K562 (cell line): Measurements from ENCODE around the gene AASDH. TPM values are rescaled to one million over a fixed set of nuclear protein-coding genes. Genes with fewer than 3 reads are reported as not detected.

ENCODE experiments used
- AFF1 ChIP-seq, 2 experiments: fragments of 450-650 bp; IDR thresholded peaks; 2 replicates each; pipeline ENCODE4 v1.6.1; 2018; ENCODE audit warnings: mild to moderate bottlenecking in 2 of 2, low read depth in 1 of 2; ENCODE audit not compliant: partially characterized antibody in 2 of 2
- CBX5 ChIP-seq: IDR thresholded peaks from 2 replicates; pipeline ENCODE4 v1.6.1; 2014; ENCODE audit warnings: low read depth, borderline replicate concordance
- CBX8 ChIP-seq: fragments of 200-600 bp; sonication (generic); IDR thresholded peaks from 2 replicates; pipeline ENCODE4 v1.6.1; 2012; ENCODE audit warnings: borderline replicate concordance, mixed run types, low read depth, mild to moderate bottlenecking, moderate library complexity, mixed read lengths, low read length, control low read depth, inconsistent platforms; ENCODE audit not compliant: poor library complexity, severe bottlenecking; ENCODE audit errors: extremely low read depth
- EZH2 ChIP-seq: IDR thresholded peaks from 2 replicates; pipeline ENCODE4 v1.6.1; 2012; ENCODE audit warnings: low read depth, mild to moderate bottlenecking, inconsistent platforms, low read length, borderline replicate concordance
- FOS ChIP-seq: IDR thresholded peaks from 3 replicates; pipeline ENCODE4 v1.6.1; 2011; ENCODE audit not compliant: insufficient read length; ENCODE audit errors: extremely low read depth
- FOXM1 ChIP-seq, 2 experiments: fragments of 450-650 bp in 1 of 2; sonication (generic) in 1 of 2; formaldehyde crosslinking in 1 of 2; IDR thresholded peaks; 2 replicates each; pipeline versions ENCODE4 v1.6.1 to v1.9.0; 2017 to 2022; ENCODE audit warnings: low read depth in 2 of 2, mild to moderate bottlenecking in 2 of 2, missing genetic modification reagents in 1 of 2, moderate library complexity in 1 of 2
- KDM1A ChIP-seq, 2 experiments: fragments of 450-650 bp; IDR thresholded peaks; 2 replicates each; pipeline ENCODE4 v1.6.1; 2016; ENCODE audit warnings: mild to moderate bottlenecking in 2 of 2
- MBD2 ChIP-seq: sonication (generic); IDR thresholded peaks from 2 replicates; pipeline ENCODE4 v1.6.1; 2016; ENCODE audit warnings: low read depth, borderline replicate concordance
- MXI1 ChIP-seq: IDR thresholded peaks from 2 replicates; pipeline ENCODE4 v1.6.1; 2011; ENCODE audit warnings: low read depth, mild to moderate bottlenecking, improper control_type of control experiment, low read length
- PPARD ChIP-seq: fragments of 250-450 bp; sonication (Bioruptor Pico); IDR thresholded peaks from 2 replicates; pipeline ENCODE4 v1.8.0; 2022; ENCODE audit warnings: inconsistent platforms, mild to moderate bottlenecking, moderate library complexity
- PTBP1 ChIP-seq: fragments of 200-400 bp; formaldehyde crosslinking; IDR thresholded peaks from 2 replicates; pipeline ENCODE4 v1.6.1; 2017; ENCODE audit warnings: low read depth, low read length
- REST ChIP-seq, 2 experiments: fragments of 450-650 bp; formaldehyde crosslinking in 1 of 2; IDR thresholded peaks; 2 replicates each; pipeline versions ENCODE4 v1.4.0 to v1.6.1; 2014 to 2020; ENCODE audit warnings: mild to moderate bottlenecking in 2 of 2, borderline replicate concordance in 1 of 2, low read depth in 1 of 2
- TCF3 ChIP-seq: sonication (generic); formaldehyde crosslinking; IDR thresholded peaks from 2 replicates; pipeline ENCODE4 v1.4.0; 2020; ENCODE audit warnings: mild to moderate bottlenecking, missing genetic modification reagents
- ZNF655 ChIP-seq: fragments of 250-450 bp; sonication (Bioruptor Pico); IDR thresholded peaks from 2 replicates; pipeline ENCODE4 v1.5.0; 2021
- polyA plus RNA-seq, 8 experiments: library from polyadenylated mRNA; depleted of rRNA in 4 of 8; stranded (reverse) in 5 of 8; unstranded in 3 of 8; fragments of >200 nt; fragmentation: Nextera tagmentation in 2 of 8; fragmentation: Illumina TruSeq in 1 of 8; extraction: Ambion mirVana in 2 of 8; extraction: Trizol in 1 of 8; gene quantifications; 2 replicates each; pipeline versions ENCODE4 v1.2.1 to v1.2.3, GENCODE V29; 2011 to 2014; ENCODE audit warnings: inconsistent platforms in 1 of 8, missing spikeins in 1 of 8
- total RNA-seq, 7 experiments: library from RNA; depleted of rRNA in 6 of 7; stranded (reverse); fragments of >200 nt in 6 of 7; fragmentation: Illumina TruSeq in 2 of 7; extraction: Trizol in 2 of 7; gene quantifications; 2 replicates each; pipeline versions ENCODE4 v1.2.1 to v1.2.3, GENCODE V29; 2011 to 2021; ENCODE audit warnings: low replicate concordance in 1 of 7

AASDH gene
- total and polyA plus RNA-seq, 9 of the 15 experiments (the other 6 are each of a cell fraction or from before 2014, with no cell fraction given): 8.6 to 29.7 (median 13.7) TPM

- TF ChIP-seq REST (IDR thresholded peaks at IDR 0.05; ENCODE audit: borderline replicate concordance): 0 out of 2 replicates have a peak, but pooled peaks have one; percentile 15
- no peak for TF ChIP-seq REST (CRISPR knock-in tag; IDR thresholded peaks at IDR 0.05; ENCODE audit: low read depth)
- peak in 1 of 2 experiments; percentile 64; a peak in 1 of 4 replicates for TF ChIP-seq KDM1A (IDR thresholded peaks at IDR 0.05)
- TF ChIP-seq MBD2: no peak
- no peak for TF ChIP-seq EZH2
- TF ChIP-seq CBX5: no peak
- no peak for TF ChIP-seq PTBP1
- TF ChIP-seq TCF3 (CRISPR knock-in tag): peak; percentile 91
- no peak for TF ChIP-seq PPARD (CRISPR knock-in tag)
- TF ChIP-seq ZNF655: no peak
- no peak for TF ChIP-seq MXI1
- no peak for TF ChIP-seq FOS
- TF ChIP-seq FOXM1 (IDR thresholded peaks at IDR 0.05; ENCODE audit: low read depth): peak; percentile 49; the same call in 1 of the 2 replicates
- TF ChIP-seq FOXM1 (CRISPR knock-in tag; IDR thresholded peaks at IDR 0.05; ENCODE audit: low read depth): no peak
- TF ChIP-seq AFF1 (IDR thresholded peaks at IDR 0.05; ENCODE audit: low read depth in 1 of 2, partially characterized antibody in 2 of 2): no peak
- no peak for TF ChIP-seq CBX8
Observed at GRCh38 chr4:56389558-56389957, 2.3 kb upstream of the AASDH start (continued).
